Measurements from ENCODE around the gene OBI1.

The OBI1 gene

DNA sequence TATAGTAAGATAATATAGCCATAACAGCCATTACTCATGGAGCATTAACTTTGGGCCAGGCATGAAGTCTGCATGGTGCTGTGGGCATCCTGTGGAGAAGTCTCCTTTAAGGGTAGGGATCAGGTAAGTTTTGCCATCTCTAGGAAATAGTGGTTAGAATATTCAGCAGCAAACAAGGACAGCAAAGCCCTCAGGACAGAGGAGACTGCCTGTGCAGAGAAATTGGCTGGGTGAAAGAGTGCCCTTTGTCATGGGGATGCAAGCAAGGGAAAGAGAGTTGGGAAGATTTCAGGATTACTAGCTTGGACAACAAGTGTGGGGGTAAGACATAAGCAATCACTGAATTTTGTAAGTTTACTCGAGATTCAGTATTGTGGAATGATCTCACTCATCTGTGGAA, 15.7 kb upstream of the OBI1 start:
- no peaks in the 10 kb centered on the region for H3F3A ChIP-seq (ENCODE audit: insufficient read depth, low read length)
- no peak for DNase-seq
- no peaks in the 10 kb centered on the region for H3K79me2 ChIP-seq (ENCODE audit: low read length)
- no peak overlapping the region for H2AFZ ChIP-seq (ENCODE audit: low read length)
- no peak overlapping the region for H3K4me2 ChIP-seq (ENCODE audit: low read depth, low read length)
- H3K4me1 ChIP-seq (ENCODE audit: low read length), result no peaks in the 10 kb centered on the region
- H4K20me1 ChIP-seq (ENCODE audit: insufficient read depth, low read length), result no peaks in the 10 kb centered on the region
- no peak overlapping the region for H3K4me3 ChIP-seq (ENCODE audit: low read length)
- no peaks in the 10 kb centered on the region for H3K9me3 ChIP-seq (replicated peaks; ENCODE audit: insufficient read depth, low read length)
- no peaks in the 10 kb centered on the region for H3K36me3 ChIP-seq (replicated peaks; ENCODE audit: insufficient read depth, low read length)
- H3K9me2 ChIP-seq (replicated peaks; ENCODE audit: insufficient read depth, low read length), result no peaks in the 10 kb centered on the region
- H3K27ac ChIP-seq (ENCODE audit: low read length), result no peak overlapping the region
- TF ChIP-seq, protein P1, sequence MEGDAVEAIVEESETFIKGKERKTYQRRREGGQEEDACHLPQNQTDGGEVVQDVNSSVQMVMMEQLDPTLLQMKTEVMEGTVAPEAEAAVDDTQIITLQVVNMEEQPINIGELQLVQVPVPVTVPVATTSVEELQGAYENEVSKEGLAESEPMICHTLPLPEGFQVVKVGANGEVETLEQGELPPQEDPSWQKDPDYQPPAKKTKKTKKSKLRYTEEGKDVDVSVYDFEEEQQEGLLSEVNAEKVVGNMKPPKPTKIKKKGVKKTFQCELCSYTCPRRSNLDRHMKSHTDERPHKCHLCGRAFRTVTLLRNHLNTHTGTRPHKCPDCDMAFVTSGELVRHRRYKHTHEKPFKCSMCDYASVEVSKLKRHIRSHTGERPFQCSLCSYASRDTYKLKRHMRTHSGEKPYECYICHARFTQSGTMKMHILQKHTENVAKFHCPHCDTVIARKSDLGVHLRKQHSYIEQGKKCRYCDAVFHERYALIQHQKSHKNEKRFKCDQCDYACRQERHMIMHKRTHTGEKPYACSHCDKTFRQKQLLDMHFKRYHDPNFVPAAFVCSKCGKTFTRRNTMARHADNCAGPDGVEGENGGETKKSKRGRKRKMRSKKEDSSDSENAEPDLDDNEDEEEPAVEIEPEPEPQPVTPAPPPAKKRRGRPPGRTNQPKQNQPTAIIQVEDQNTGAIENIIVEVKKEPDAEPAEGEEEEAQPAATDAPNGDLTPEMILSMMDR (IDR thresholded peaks at IDR 0.05; ENCODE audit: low read length), result no peak
- TF ChIP-seq EZH2 (optimal IDR thresholded peaks at IDR 0.05; ENCODE audit: low read depth, low read length) (no peak), EZH2phosphoT487 (IDR thresholded peaks at IDR 0.05; ENCODE audit: low read length) (no peak)
- no peaks in the 10 kb centered on the region for H3K27me3 ChIP-seq (replicated peaks; ENCODE audit: insufficient read depth, low read length)
- no peak overlapping the region for H3K9ac ChIP-seq (ENCODE audit: low read length)

DNA sequence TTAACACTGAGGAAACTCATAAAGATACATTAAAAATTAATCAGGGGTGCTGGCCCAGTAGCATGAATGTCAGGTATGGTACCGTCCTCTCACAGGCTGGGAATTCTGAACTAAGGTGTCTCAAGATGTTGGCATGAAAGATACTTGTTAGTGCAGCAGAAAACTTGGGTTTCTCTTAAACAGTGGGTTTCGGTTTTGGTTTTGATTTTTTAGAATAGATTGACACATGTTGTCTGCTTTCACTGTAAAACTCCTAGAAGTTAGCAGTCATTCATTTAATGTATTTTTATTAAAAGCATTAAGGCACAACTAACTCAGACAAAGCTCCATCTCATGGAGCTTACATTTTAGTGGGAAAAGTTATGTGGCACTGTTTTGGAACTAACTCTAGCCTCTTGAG, 3.5 kb upstream of the OBI1 start:
- no peaks in the 10 kb centered on the region for H3K27me3 ChIP-seq (replicated peaks; ENCODE audit: insufficient read depth, low read length)
- peaks cover 12% of the 10 kb centered on the region for H3K4me1 ChIP-seq (ENCODE audit: low read length)
- DNase-seq, result peak; percentile 74
- TF ChIP-seq, protein P1 (IDR thresholded peaks at IDR 0.05; ENCODE audit: low read length), result no peak
- TF ChIP-seq EZH2 (optimal IDR thresholded peaks at IDR 0.05; ENCODE audit: low read depth, low read length) (no peak), EZH2phosphoT487 (IDR thresholded peaks at IDR 0.05; ENCODE audit: low read length) (no peak)
- H4K20me1 ChIP-seq (ENCODE audit: insufficient read depth, low read length), result 0 out of 2 replicates have a peak, but pooled peaks cover 5% of the 10 kb centered on the region
- no peak overlapping the region for H3K4me3 ChIP-seq (ENCODE audit: low read length)
- H2AFZ ChIP-seq (ENCODE audit: low read length), result 0 out of 2 replicates have a peak overlapping the region, but pooled peaks have one; percentile 33
- no peaks in the 10 kb centered on the region for H3K9me3 ChIP-seq (replicated peaks; ENCODE audit: insufficient read depth, low read length)
- H3K9me2 ChIP-seq (replicated peaks; ENCODE audit: insufficient read depth, low read length), result no peaks in the 10 kb centered on the region
- peak overlapping the region; percentile 47 for H3K4me2 ChIP-seq (ENCODE audit: low read depth, low read length)
- 0 out of 2 replicates have a peak overlapping the region, but pooled peaks have one; percentile 1 for H3K9ac ChIP-seq (ENCODE audit: low read length)
- H3K27ac ChIP-seq (ENCODE audit: low read length), result no peak overlapping the region
- no peaks in the 10 kb centered on the region for H3K36me3 ChIP-seq (replicated peaks; ENCODE audit: insufficient read depth, low read length)
- H3F3A ChIP-seq (ENCODE audit: insufficient read depth, low read length), result peaks cover 3% of the 10 kb centered on the region; the same call in 1 of the 2 replicates
- H3K79me2 ChIP-seq (ENCODE audit: low read length), result peaks cover 15% of the 10 kb centered on the region

DNA sequence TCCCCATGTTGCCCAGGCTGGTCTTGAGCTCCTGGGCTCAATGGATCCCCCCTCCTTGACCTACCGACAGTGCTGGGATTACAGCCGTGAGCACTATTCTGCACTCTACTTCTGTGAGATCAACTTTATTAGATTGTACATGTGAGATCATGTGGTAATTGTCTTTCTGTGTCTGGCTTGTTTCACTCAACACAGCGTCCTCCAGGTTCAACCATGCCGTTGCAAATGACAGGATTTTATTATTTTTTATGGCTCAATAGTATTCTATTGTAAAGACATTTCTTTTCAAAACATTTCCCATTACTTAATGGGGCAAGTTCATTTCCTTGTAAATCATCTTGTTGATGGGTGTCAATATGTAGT, 1.5 kb upstream of the OBI1 start:
- Histone ChIP-seq H3K9me2 (replicated peaks; ENCODE audit: insufficient read depth, low read length) (no peaks in the 10 kb centered on the region), H3K36me3 (replicated peaks; ENCODE audit: insufficient read depth, low read length) (no peaks in the 10 kb centered on the region), H3K9ac (ENCODE audit: low read length) (no peak overlapping the region), H3K4me2 (ENCODE audit: low read depth, low read length) (no peak overlapping the region), H3F3A (ENCODE audit: insufficient read depth, low read length) (peaks cover 3% of the 10 kb centered on the region; the same call in 1 of the 2 replicates), H3K27me3 (replicated peaks; ENCODE audit: insufficient read depth, low read length) (no peaks in the 10 kb centered on the region), H3K9me3 (replicated peaks; ENCODE audit: insufficient read depth, low read length) (no peaks in the 10 kb centered on the region), H3K79me2 (ENCODE audit: low read length) (peaks cover 33% of the 10 kb centered on the region), H3K27ac (ENCODE audit: low read length) (no peak overlapping the region), H3K4me3 (ENCODE audit: low read length) (no peak overlapping the region), H3K4me1 (ENCODE audit: low read length) (peaks cover 13% of the 10 kb centered on the region), H2AFZ (ENCODE audit: low read length) (no peak overlapping the region), H4K20me1 (ENCODE audit: insufficient read depth, low read length) (peaks cover 11% of the 10 kb centered on the region; the same call in 1 of the 2 replicates)
- no peak for TF ChIP-seq EZH2 (optimal IDR thresholded peaks at IDR 0.05; ENCODE audit: low read depth, low read length)
- TF ChIP-seq, protein P1 (IDR thresholded peaks at IDR 0.05; ENCODE audit: low read length), result no peak
- no peak for TF ChIP-seq EZH2phosphoT487 (IDR thresholded peaks at IDR 0.05; ENCODE audit: low read length)
- DNase-seq, result no peak

All from MM.1S (cell line).